GM19452 (cell line): ENCODE measurements around the gene ADIPOR1.
"Not testable (repeated sequence)": the region's sequence is repeated elsewhere in the genome, so short reads cannot be mapped to it uniquely, and the experiment has no call there.

Experiments
- ATAC-seq: cut with Tn5 transposase; IDR thresholded peaks from one replicate; pipeline ENCODE4 v1.9.1; 2021; ENCODE audit not compliant: unreplicated experiment

ADIPOR1 gene

DNA sequence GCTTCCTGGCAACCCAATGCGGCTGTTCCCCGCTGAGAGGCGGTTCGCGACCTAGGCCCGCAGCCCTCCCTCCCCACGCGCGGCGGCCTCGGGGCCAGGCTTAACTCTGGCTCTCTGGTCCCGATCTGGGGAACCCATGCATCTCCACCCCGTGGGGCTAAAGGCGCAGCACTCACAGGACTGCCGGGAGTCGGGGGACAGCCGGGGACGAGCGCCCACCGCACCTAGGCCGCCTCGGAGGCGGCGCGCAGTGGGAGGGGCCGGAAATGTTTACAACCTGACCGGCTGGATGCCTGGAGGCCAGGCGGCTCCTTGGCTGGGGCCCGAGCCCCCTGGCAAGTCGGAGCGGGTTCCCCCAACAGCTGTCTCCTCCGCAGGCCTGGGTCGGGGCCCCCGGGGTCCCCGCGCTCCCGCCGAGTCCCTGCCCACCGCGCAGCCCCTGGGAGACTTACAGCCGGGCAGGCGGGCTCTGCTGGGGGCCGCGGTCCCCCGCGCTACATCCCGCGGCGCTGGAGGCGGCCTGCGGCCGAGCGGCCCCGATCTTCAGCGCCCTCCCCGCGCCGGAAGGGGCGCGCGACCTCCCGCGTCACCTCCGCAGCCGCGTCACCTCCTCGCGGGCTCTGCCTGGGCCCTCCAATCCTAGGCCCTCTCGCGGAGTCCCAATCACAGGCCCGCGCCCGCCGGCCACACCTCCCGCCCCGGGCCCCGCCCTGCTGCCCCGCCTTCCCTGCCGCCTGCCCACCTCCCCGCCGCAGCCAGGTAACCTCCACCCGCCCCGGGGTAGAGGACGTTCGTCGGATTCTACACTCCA is at the start of gene ADIPOR1:
TSS of gene ADIPOR1 (minus strand) at position 580 of the 811 bp plus-strand sequence. CDS start 7,242 bp downstream, outside the sequence.
- ATAC-seq, result peak; percentile 98

GRCh38 chr1:203006948-203007871 is 49.1 kb upstream of the ADIPOR1 start, which contains the start of gene TMEM183A:
TMEM183A (plus strand) TSS chr1:203007374; CDS start chr1:203007466, 92 bp downstream.
- peak; percentile 91 for ATAC-seq

- not testable (repeated sequence) for ATAC-seq
These were observed 47.5 kb upstream of the ADIPOR1 start for GRCh38 chr1:203005395-203006142.

GRCh38 chr1:203002951-203003350 is 44.8 kb upstream of the ADIPOR1 start:
- ATAC-seq, result no peak

- ATAC-seq, result no peak
These were observed 43.9 kb upstream of the ADIPOR1 start for GRCh38 chr1:203001986-203002385.

DNA sequence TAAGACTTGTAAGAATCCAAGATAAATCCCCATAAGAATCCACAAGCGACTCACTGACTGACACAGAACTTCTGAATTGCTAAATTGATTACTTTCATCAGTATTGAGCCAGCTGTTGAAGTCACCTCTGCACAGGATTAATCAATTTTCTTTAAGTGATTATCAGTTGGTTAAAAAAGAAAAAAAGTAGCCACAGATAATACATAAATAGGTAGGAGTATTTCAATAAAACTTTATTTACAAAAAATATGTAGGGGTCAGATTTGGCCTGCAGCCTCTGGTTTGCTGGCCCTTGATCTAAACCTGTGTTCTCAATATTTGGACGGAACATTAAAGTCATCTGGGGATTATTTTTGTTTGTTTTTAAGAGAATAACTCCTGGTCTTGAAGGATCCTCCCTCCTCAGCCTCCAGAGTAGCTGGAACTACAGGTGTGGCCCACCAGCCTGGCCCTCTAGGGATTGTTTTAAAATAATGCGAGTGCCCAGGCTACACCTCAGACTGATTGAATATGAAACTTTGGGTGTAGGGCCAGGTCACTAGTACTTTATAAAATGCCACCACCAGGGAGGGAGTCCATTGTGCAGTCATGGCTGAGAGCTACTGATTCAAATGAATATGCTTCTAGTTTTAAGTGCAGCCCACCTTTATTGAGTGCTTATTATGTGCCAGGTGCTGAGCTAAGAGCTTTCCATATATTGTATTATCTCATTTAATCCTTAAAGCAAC is 42.3 kb upstream of the ADIPOR1 start:
- ATAC-seq, result no peak

DNA sequence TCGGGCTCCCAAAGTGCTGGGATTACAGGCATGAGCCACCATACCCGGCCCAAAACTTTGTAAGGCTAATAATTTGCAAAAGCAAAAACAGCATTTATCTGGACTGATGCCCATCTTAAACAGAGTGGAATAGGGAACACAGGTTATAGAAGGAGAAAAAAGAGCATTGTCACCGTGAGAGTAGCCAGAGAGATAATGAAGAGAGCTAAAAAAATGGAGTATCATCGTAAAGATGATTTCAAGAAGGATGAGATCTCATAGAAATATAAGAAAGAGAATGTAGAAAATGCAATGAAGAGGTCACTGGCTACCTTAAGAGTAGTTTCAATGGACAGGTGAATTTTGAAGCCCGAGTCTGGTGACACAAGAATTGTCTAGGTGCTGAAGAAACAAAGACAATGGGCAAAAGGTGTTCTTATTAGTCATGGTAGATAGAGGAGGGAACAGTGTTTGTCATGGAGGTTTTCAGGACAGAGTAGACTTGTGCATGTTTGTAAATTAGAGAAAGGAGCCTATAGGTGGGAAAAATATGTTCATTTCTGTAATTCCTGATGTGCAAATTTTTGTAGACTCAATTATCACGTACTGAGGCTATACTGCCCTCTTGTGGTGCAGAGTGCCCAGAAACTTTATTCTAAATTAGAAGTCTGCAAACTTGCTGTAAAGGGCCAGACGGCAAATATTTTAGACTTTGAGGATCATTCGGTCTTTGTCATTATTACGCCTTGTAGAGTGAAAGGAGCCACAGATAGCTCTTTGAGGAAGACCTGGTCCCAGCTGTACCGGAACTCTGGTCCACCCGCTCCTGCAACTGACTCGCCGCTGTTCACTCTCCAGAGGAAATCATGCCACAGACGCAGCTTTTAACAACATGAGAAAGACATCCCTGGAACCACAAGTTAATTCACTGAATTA is 41.0 kb upstream of the ADIPOR1 start:
- no peak for ATAC-seq

DNA sequence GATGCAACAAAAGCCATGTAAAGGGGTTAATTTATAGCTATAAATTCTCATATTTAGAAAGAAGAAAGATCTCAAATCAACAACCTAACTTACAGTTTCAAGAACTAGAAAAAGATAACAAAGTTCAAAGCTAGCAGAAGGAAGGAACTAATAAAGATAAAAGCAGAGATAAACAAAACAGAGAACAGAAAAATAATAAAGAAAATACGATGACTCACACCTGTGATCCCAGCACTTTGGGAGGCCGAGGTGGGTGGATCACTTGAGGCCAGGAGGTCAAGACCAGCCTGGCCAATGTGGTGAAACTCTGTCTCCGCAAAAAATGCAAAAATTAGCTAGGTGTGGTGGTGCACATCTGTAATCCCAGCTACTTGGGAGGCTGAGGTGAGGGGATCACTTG is 36.6 kb upstream of the ADIPOR1 start:
- ATAC-seq, result no peak

DNA sequence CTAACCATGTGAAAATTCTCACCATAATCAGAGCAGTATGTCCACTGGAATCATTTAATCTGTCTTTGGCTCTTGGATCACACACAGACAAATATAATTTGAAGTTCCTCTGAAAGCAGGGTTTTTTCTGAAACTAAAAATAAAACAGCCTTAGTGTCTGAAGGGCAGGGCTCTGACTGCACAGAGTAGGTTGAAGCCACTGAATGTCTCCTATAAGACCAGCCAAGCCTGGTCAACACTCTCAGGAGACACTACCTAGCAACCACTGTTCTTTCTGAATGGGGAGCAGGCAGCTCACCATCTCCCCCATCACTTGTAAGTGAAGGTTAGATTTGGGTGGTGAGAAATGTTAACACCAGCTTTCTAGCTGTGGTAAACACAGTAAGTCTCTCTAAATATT is 33.0 kb upstream of the ADIPOR1 start:
- ATAC-seq, result no peak

DNA sequence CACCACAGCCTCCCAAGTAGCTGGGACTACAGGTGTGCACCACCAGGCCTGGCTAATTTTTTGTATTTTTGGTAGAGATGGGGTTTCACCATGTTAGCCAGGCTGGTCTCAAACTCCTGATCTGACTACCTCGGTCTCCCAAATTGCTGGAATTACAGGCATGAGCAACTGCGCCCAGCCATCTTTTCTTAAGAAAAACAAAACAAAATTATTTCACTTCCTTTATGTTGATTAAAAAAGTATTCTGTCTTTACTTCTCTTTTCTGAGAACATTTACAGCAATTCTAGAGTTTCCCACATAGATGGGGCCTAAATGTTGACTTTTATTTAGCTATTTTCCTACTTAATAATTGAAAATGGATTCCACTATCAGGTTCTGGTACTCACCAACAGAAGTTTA is 31.8 kb upstream of the ADIPOR1 start:
- no peak for ATAC-seq

GRCh38 chr1:202987922-202988583 is 29.9 kb upstream of the ADIPOR1 start:
- ATAC-seq, result no peak

- ATAC-seq, result no peak
These were observed 29.1 kb upstream of the ADIPOR1 start for GRCh38 chr1:202987255-202987654.

DNA sequence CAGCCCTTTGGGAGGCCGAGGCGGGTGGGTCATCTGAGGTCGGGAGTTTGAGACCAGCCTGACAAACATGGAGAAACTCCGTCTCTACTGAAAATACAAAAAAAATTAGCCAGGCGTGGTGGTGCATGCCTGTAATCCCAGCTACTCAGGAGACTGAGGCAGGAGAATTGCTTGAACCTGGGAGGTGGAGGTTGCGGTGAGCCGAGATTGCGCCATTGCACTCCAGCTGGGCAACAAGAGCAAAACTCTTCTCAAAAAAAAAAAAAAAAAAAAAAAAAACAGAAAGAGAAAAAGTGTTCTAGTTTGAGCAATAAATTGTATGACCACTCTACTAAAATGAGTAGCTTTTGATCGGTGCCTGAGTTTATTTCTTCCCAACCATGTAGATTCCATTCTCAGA is 28.0 kb upstream of the ADIPOR1 start:
- ATAC-seq, result not testable (repeated sequence)

GRCh38 chr1:202982715-202983430 is 24.8 kb upstream of the ADIPOR1 start:
- ATAC-seq, result no peak

DNA sequence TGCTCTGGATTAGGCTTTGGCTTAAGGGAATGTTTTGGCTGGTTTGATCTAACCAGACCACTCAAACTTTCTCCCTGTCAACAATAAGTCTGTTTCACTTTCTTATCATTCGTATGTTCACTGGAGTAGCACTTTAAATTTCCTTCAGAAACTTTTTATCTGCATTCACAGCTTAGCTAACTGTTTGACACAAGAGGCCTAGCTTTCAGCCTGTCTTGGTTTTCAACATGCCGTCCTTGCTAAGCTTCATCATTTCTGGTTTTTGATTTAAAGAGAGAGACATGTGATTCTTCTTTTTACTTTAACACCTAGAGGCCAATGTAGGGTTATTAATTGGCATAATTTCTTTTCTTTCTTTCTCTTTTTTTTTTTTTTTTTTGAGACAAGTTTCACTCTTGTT is 23.8 kb upstream of the ADIPOR1 start:
- ATAC-seq, result no peak

DNA sequence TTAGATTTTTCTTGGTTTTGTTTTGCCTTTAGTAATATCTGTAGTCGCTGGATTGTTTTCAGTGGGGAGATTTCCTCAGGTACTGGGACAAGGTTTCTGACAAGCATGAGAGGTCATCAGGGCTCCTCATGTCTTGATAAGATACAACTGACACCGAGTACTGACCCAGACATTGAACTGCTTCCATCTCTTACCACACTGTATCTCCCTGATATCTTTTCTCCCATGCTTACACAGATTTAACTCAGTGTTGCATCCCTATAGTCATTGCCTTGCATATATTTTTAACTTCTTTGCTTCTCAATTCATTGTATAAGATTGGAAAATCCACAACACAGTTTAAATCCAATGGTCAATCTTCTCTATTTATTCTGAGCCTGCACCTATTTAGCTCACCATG is 21.3 kb upstream of the ADIPOR1 start:
- no peak for ATAC-seq

DNA sequence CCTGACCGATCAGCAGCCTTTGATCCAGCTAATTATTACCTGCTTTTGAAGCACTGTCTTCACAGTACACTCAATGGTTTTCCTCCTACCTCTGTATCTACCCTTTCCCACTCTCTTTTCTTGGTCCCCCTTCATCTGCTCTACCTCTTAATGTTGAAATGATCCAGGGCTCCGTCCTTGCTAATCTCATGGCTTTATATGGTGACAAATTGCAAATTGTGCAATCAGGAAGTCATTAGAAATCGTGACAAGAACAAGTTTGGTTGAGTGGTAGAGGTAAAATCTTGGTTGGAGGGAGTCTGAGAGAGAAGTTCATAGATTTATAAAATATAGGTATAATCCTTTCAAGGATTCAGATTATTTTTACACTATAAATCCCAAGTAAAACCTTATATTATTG is 18.5 kb upstream of the ADIPOR1 start:
- no peak for ATAC-seq

- no peak for ATAC-seq
These were observed 16.7 kb upstream of the ADIPOR1 start for GRCh38 chr1:202974856-202975255.
